Mucosa of gallbladder (tissue), 1 donor: ENCODE data around the gene RXRA. TPM values are rescaled to one million over a fixed set of nuclear protein-coding genes. Genes with fewer than 3 reads are reported as not detected.

Experiments
- DNase-seq: peaks from one replicate; pipeline ENCODE4 v3.0.0-alpha.2; 2020; ENCODE audit warnings: low spot score
- total RNA-seq: library from RNA; stranded (reverse); gene quantifications from one replicate; pipeline ENCODE4 v1.2.1, GENCODE V29; 2021
- donor health status: DM: no; HTN: no; CAD: no.

RXRA gene
- total RNA-seq, 1 donor from 2014 or later: 106 TPM

DNA sequence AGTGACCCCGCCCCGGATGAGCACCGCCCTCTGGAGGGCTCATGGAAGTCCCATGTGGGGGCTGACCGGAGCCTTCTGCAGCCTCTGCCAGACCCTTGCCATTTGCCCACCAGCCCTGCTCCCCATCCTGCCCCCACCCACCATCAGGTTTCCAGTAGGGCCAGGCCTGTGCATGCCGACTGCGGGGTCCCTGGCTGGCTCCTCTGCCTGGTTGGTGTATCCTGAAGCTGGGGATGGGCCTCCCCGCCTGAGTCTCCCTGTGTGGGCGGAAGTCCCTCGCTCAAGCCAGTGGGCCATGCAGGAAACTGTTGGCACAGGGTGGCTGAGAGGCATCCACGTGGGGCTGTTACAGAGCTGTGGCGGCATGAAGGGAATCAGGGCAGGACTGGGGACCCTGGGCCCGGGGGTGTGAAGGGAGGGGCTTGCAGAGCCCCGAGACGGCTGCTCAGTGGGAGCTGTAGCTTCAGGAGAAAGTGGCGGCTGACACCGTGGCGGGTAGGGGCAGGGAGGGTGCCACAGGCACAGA is 88.7 kb downstream of the RXRA start:
- DNase-seq: no peak

DNA sequence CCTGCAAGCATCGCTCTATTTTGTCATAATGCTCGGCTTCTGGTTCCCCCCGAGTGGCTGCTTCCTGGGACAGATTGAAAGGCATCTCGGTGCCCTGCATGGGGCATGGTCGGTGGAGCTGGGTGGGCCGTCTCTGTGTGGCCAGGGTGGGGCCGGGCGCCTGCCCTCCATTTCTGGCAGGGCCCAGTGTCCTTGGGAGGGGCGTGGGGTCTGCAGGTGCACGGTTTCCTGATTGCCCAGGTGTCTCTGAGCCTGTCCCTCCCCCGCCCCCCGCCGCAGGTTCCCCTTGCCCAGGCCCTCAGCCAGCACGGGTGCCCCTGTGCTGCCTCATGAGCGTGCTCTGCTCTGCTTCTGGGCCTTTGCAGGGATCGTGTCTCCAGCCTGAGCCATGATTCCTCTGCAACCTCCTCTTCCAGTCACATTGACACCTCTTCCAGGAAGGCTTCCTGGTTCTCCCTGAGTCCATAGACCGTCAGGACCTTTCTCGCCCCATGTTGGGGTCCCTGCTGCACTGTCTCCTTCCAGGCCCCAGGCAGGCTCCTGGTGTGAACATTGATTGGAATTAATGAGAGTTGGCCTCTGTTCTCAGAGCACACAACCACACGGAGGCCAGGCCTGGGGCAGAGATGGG is 90.2 kb downstream of the RXRA start:
- no peak for DNase-seq

DNA sequence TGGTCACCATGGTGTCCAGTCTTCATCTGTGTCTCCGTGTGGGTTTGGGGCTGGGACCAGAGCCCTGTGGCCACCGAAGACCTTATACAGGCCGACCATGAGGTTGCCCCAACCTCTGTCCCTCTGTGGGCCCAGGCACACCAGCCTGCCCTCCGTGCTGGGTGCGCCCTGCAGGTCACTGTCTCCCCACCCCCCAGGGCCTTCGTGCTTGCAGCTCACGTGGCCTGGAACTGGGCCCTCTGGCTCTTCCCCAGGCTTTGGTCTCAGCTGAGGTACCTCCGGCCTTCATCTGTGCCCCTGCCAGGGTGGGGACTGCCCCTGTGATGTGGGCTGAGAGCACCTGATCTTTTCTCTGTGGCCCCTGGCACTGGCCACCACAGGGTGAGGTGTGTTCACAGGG is 92.1 kb downstream of the RXRA start:
- DNase-seq: no peak

DNA sequence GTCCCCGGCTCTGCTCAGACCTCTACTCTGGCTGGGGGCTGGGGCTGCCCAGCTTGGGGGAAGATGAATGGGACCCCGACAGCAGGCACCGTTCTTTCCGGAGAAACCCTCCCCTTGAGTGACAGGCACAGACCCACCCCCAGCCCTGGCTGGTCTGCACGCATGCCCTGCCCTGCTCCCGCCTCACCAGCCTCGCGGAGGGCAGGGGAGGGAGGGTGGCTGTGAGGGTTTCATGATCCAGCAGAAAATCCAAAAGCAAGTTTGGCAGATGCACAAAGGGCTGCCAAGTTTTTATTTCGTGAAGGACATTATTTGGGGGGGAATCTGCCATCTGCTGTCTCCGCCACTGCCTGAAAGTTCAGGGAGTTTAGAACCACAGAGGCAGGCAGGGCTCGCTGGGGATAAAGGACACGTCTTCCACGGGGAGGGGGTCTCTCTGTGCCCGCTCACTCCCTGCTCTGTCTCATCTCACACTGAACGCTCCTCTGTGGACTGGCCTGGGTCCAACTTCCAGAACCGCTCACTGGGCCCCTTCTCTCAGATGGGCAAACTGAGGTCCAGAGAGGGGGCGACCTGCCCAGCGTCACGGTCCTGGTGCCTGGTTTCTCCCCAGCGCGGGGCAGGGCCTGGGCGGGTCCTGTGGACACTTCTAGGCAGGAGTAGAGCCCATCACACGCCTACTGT is 92.9 kb downstream of the RXRA start:
- DNase-seq: no peak

DNA sequence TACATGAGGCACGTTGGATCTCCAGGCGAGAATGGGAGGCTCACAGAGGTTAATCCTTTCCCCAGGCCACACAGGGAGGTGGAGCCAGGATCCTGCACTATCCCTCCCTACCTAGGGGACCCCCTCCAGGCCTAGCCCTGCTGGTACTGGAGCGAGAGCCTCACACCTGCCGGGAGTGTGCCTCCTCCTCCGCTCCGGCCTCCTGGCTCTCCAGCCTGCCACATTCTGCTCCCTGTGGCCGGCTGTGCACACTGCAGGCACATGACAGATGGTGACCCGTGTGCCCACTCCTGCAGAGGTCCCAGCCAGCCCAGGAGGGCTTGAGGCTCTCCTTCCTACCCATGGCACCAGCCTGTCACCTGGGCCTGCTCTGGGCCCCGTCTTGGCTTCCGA is 93.4 kb downstream of the RXRA start:
- DNase-seq: no peak

DNA sequence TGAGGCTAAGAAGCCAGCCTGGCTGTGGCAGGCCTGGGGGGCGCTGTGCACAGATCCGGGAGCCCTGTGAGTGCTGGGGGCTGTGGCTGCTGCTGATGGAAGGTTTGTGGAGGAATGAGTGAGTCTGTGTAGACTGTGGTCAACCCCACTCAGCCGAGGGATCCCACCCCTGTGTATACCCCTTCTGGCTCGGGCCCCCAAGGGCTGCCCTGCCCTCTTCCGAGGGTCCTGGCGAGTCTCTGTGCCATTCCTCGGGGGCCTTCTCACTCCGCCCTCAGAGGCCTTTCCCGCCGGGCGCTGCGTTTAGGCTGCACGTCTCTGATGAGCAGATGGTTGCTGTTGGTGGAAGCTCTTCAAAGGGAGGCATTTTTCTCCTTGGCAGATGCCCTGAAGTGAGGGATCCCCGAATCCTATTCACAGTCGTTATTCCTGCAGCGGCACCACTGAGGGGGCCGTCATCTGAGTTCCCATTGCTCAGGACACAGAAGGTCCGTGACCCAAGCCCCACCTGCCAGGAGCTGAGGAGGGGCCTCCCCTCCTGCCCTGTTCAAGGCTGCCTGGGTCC is 94.1 kb downstream of the RXRA start:
- DNase-seq: no peak

DNA sequence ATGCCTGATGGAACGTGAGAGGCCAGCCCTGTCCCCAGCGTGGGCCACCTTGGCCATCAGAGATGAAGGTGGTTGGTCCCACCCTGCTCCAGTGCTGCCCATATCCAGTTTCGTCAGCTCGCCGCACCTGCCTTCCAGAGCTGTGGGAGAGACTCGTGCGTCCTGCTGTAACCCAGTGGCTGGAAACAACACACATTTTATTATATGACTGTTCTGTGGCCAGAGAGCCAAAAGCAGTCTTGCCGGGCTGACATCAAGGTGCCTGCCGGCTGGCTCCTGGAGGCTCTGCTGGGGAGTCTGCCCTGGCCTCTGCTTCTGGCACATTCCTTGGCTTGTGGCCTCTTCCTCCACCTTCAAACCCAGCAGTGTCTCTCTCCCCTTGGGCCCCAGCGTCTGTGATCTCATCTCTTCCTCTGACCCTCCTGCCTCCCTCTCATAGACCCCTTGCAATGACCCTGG is 94.7 kb downstream of the RXRA start:
- DNase-seq: no peak

DNA sequence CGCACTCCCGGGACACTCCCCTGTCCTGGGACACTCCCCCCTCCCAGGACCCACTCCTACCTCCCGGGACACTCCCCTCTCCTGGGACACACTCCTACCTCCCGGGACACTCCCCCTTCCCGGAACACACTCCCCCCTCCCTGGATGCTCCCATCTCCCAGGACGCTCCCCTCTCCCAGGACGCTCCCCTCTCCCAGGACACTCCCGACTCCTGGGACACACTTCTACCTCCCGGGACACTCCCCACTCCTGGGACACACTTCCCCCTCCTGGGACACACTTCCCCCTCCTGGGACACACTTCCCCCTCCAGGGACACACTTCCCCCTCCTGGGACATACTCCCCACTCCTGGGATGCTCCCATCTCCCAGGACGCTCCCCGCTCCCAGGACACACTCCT is 95.6 kb downstream of the RXRA start:
- DNase-seq: no peak

DNA sequence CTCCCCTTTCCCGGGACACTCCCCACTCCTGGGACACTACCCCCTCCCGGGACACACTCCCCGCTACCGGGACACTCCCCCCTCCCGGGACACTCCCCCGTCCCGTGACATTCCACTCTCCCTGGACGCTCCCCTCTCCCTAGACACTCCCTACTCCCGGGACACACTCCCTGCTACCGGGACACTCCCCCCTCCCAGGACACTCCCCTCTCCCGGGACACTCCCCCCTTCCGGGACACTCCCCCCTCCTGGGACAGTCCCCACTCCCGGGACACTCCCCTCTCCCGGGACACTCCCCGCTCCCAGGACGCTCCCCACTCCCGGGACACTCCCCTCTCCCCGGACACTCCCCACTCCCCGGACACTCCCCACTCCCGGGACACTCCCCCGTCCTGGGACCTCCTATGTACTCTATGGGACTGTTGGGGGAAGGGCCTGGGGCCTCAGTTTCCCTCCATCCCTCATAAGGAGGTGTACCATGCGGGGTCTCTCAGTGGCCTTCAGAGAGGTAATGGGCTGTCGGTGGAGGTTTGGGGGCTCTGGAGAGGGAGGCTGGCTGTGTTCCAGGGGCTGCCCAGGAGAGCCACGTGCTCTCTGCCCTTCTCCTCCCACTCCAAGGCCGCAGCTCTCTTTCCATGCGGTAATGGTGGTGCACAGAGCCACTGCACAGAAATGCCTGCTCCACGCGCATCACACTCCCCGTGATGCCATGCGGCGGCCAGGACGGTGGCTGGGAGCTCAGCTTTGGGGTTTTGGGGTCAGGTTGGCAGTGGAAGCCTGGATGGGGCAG is 96.2 kb downstream of the RXRA start:
- peak; percentile 80 for DNase-seq

DNA sequence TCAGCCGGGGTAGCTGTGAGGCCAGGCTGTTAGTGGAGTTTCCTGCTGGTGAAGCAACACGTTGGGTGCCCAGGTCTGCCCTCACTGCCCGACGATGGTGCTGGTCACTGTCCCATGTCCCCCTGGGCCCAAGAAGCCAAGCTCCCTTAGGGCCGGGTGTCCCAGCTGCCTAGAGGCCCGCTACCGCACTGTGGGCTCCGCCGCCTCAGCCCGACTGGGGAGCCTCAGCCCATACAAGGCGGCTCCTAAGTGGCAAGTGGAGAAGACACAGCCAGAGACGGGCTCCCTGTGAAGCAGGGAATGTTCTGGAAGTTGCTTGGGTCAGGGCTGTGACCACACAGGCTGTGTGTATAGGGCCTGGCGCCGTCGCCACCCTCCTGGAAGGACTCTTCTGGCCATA is 96.9 kb downstream of the RXRA start:
- DNase-seq: no peak

DNA sequence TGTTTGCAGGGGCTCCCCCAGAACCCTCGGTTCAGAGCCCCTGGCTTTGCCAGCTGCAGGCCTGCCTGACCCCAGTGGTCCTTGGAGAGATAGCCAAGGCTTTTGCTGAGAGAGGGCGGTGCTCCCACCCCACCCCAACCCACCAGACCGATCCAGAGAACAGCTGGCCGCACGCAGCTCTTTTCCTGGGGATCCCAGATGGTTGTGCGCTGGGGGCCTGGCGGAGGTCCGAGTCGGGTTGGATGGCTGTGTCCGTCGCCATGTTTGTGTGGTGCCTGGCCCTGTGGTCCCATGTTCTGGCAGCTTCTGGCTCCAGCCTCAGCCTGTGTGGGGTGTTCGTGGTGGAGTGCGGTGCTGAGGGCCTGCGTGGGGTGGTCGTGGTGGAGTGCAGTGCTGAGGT is 97.5 kb downstream of the RXRA start:
- no peak for DNase-seq

DNA sequence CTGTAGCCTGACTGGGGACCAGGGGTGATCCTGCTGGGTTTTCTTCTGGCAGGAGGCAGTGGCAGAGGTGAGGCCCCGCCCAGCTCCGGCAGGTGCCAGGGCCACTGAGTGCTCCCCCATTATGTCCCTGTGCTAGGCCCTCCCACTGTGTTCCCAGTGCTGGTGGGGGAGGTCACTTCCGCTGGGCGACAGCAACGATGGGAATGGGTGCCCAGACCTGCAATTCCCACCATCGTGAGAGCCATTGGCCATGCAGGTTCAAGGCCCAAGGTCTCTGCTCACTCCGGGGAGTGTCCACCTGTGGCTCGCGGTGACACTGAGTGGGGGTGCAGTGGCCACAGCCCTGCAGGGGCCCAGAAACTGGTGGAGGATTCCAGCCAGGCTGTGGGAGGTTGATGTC is 98.6 kb downstream of the RXRA start:
- DNase-seq: no peak

DNA sequence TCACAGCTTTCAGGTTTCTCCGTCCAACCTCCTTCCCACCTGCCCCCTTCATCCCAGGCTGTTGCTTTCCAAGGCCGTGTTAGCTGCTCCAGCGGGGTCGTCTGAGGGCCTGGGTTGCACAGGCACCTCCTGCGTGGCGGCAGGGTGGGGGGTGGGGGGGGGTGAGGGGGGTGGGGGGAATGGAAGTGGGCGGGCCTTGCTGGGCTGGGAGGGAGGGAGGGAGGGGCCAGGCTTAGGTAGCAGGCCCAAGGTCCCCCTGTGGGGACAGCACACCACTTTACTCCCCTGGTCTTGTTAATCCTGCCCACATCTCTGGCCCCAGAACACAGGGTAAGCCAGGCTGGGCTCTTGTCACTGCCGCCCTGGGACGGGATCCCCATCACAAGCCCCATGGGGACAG is 99.1 kb downstream of the RXRA start:
- DNase-seq: no peak

DNA sequence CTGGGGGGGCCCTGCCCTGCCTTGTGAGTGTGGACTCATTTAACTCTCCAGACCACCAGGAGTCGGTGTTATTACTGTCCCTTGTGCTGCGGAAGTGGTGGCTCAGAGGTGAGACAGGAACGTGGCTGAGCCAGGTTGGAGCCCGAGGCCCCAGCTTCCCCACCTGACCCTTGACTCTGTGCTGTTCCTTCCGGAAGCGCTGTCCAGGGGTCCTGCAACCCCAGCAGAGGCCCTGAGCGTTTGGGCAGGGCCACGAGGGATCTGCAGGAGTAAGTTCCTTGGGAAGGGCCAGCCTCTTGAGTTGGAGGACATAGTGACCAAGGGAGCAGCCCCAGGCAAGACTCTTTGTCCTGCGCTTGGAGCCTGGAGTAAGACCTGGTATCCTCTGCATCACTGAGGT is 99.6 kb downstream of the RXRA start:
- DNase-seq: no peak

DNA sequence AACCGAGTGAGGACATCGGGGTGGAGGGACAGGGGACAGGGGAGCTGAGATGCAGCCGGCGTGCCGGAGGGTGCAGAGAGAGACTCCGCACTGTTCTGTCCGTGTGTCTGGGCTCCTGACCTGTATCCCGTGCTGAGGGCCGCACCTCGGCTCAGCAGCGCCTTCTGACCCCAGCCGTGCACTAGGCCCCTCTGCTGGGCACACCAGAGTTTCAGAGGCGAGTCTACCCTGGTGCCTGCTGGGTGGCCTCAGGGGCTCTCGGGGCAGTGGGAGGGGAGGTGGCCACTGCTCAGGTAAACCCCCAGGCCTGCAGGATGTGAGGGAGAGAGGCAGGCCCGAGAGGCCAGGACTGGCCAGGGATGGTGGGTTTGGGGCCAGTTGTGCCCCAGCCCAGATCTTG is 100.2 kb downstream of the RXRA start:
- DNase-seq: no peak

DNA sequence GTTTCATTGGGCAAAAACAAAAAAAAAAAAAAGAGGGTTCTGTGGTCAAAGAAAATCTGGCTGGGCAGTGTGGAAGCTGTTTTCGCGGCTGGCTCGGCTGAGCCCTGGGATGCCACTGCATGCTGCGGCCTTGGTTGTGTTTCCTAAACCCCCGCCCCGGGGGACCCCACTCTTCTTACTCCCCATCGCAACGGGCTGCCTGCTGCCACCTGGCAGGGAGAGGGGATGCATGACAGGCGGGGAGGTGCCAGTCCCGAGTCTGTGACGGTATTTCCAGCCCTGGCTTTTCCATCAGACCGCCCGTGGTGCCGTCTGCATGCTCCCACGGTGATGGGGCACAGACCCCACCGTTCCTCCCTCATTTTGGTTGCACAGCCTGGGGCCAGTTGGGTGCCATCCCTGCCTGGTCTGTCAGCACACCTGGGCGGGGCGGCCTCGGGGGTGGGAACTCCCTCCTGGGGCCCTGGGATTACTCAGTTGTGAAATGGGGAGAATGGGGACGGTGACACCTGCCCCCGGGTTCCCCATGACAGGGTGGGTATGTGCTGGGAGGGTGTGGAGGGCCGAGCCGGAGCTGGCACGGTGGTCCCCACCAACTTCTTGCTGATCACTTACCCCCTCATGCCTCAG is 101.0 kb downstream of the RXRA start:
- DNase-seq: no peak

DNA sequence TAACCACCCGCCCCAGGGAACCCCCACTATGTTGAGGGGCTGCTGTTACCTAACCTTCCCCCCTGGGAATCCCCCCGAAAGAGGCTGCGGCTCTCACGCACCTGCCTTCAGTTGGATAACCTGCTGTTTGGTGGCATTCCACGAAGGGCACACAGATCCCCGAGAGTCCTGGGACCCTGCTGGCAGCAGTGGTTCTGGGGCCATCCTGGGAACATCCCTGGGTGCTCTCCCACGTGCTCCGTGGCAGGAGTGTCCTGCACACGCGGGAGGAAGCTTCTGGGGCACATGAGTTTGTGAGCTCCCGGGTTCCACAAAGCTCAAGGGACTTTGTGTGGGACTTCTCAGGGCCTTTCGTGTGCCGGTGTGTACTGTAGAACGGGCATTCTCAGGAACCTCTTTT is 102.3 kb downstream of the RXRA start:
- no peak for DNase-seq

DNA sequence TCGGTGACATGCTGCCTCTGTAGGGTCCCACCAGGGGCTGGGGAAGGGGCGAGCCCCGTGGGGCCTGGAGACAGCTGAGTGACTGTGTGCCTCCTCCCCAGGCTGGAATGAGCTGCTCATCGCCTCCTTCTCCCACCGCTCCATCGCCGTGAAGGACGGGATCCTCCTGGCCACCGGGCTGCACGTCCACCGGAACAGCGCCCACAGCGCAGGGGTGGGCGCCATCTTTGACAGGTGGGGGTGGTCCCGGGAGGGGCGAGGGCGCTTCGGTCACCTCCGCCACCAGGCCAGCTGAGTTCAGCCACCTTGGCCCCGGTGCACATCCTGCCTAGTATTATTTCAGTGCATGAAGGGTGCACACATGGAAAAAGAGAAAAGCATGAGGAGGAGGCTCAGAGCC is 102.8 kb downstream of the RXRA start:
- no peak for DNase-seq

DNA sequence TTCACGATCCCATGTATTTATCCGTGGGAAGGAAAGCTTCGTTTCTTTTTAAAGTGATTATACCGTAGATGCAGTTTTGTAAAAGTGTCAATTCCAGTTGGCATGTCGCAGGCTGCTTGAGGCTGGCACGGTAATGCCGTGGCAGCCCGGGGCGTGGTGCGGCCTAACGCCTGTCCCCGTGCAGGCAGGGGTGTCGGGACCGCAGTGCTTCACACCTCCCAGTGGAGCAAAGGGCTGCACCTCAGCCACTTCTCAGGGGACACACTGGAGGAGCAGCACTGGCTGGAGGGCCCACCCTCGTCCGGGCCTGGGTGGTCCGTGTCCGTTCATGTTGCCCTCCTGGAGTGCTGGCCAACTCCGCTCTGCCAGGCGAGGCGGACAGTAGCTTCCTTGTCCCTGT is 103.2 kb downstream of the RXRA start:
- no peak for DNase-seq

DNA sequence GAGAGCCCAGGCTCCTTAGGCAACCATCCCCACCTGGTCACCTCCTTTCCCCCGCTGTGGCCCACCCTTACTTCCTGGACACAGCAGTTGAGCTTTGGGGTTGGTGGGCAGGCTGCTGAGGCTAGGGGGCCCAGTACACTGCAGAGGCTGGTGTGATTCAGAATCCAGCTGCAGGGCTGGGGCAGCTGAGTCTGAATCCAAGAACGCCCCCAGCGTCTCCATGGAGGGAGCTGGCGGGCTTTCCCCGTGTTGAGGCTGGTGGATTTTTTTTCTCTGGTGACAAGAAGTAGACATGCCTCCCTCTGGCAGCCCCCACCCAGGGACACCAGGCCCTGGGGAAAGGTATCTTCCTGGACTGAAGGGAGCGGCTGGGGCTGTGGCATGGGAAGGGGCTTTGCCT is 104.8 kb downstream of the RXRA start:
- DNase-seq: no peak

DNA sequence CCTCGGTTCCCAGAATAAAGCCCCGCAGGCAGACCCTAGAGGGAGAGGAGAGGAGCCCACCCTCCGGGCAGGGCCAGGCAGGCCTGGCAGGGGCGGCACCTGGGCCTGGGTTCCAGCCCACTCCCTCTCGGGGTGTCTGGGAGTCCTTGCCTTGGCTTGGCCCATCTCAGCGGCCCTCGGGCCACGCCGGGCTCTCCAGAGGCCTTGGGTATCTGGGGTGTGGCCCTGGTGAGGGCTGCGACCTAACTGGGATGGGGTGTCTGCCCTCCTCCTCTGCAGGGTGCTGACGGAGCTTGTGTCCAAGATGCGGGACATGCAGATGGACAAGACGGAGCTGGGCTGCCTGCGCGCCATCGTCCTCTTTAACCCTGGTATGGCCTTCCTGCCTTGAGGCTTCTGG is 105.4 kb downstream of the RXRA start:
- DNase-seq: no peak

DNA sequence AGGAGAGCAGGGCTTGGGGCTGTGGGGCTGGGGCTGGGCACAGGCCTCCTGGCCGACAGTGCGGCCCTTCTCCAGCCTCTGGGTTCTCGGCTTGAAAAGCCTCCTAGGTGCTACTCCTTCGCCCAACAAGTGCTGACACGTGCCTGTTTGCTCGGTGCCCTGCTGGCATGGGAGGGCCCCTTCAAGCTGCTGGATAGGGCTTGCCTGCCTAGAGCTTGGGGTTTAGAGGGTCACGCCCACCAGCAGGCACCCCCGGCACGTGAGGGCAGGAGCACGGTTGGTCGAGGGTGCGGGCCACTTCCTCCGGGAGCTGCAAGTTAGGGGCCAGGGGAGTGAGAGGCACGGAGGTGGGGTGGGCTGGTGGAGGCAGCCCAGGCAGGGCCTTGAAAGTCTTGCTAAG is 106.2 kb downstream of the RXRA start:
- no peak for DNase-seq
